HG03135 (cell line): ENCODE measurements around the gene INSRR.

ENCODE experiments used
- ATAC-seq: cut with Tn5 transposase; IDR thresholded peaks from one replicate; pipeline ENCODE4 v1.9.1; 2021; ENCODE audit warnings: mild to moderate bottlenecking, moderate library complexity; ENCODE audit not compliant: unreplicated experiment

INSRR gene

DNA sequence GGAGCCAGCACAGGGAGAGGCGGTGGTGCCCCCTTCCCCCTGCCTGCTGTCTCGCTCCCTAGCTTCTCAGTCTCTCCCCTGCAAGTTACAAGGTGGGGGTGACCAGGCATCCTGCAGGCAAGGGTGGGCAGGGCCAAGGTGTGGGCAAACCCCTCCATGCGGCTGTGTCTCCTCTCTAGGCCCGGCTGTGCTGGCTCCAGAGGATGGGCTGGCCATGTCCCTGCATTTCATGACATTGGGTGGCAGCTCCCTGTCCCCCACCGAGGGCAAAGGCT, 16.4 kb upstream of the INSRR start:
- ATAC-seq = no peak

DNA sequence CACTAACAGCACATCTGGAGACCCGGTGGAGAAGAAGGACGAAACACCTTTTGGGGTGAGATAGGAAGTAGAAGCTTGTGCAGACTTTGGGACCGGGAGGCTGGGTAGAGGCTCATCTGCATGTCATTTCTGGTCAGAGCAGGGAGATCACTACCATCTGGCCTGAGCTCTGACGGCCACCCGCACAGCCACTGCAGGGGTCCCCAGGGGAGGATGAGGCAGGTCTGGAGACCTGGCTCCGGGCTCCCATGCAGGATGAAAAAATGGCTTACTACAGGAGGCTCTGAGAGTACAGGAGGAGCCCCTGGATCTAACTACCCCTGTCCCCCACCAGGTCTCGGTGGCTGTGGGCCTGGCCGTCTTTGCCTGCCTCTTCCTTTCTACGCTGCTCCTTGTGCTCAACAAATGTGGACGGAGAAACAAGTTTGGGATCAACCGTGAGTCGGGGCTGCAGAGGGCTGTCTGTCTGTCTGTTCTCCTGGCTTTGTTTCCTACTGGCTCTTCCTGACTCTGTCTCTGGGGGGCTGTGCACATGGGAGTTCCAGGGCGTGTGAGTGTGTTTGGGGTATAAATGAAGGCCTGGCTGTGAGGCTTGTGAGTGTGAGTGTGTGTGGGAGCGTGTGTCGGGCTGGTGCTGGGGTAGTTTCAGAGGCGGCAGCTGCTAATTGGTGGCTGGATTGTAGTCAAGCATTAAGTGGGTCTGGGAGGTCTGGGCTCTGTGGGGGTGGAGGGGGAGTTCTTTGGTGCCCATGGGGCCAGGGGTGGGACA, 15.8 kb upstream of the INSRR start:
- ATAC-seq = no peak

DNA sequence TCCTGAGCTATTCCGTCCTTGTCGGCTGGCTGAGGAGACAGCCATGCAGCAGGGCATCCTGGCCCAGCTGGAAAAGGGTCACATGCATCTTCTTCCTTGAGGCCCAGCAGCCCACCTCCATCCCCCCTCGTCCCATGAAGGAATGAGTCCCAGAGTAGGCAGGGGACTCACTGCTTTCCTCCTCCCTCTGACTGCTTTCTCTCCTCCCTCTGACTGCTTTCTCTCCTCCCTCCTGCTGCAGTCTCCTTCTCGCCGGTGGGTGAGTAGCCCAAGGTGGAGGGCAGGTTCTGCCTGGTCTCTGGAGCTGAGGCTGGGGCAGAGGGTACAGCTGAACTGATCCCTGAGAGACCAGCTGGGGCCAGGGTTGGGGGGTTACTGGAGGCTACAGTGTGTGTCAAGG, 15.2 kb upstream of the INSRR start:
- no peak for ATAC-seq

DNA sequence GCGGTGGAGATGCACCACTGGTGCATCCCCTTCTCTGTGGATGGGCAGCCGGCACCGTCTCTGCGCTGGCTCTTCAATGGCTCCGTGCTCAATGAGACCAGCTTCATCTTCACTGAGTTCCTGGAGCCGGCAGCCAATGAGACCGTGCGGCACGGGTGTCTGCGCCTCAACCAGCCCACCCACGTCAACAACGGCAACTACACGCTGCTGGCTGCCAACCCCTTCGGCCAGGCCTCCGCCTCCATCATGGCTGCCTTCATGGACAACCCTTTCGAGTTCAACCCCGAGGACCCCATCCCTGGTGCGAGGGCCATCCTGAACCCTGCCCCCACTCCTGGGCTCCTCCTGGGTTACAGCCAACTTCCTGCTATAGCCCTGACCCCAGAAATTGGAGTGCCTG, 14.7 kb upstream of the INSRR start:
- no peak for ATAC-seq

DNA sequence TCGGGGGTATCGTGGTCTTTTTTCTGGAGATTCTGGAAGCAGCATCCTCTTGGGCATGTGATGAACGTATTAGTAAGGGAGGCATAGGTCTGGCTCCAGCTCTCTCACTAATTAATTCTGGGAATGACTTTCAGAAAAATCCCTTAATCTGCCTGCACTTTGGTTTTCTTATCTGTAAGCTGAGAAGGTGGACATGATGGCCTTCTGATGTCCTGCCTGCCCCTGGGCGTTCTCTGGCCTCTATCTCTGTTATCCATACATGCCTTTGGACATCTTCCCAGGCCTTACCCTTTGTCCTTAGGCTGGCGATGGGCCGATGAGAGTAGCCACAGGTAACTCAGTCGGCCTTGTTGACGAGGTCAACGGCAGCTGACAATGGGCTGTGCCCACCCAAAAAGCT, 10.5 kb upstream of the INSRR start:
- no peak for ATAC-seq

DNA sequence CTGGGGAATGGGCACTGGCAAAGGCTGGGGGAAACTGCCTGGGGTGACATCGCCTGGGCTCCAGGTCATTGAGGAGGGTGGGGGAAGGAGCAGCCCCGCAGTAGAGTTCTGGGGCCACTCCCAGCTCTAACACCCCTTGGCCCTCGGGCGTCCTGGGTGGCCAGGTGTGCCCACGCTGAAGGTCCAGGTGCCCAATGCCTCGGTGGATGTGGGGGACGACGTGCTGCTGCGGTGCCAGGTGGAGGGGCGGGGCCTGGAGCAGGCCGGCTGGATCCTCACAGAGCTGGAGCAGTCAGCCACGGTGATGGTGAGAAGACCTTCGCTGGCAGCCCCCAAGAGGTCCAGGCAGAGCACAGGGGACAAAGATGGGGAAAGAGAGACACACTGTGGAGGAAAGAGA, 9.4 kb upstream of the INSRR start:
- no peak for ATAC-seq

DNA sequence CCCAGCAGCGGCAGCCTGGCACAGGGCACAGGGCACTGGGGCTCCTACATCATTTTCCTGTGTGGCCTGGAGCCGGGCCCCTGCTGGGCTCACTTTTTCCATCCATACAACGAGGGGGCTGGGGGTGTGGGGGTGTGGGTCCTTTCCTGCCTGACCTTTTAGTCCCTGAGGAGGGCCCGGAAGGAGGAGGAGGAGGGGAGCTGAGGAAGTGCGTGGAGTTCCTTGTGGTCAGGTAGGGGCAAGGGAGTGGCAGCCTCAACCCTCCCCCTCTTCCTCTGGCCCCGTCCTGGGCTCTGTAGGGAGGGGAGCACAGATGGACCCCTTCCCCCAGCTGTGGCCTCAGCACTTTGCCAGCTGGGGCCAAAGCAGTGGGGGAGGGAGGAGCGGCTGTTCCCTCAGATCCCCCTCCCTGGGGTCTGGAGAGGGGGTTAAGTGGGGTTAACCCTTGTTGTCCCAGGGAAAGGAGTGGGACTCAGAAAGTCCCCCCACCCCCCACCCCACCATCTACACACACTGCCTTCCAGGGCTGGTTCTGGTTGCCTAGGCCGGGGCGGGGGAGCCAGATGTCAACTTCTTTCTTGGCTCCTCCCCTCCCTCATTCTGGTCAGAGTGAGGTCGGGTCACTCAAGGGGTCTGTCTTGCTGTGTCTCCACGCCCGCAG, 7.5 kb upstream of the INSRR start:
- ATAC-seq = no peak

DNA sequence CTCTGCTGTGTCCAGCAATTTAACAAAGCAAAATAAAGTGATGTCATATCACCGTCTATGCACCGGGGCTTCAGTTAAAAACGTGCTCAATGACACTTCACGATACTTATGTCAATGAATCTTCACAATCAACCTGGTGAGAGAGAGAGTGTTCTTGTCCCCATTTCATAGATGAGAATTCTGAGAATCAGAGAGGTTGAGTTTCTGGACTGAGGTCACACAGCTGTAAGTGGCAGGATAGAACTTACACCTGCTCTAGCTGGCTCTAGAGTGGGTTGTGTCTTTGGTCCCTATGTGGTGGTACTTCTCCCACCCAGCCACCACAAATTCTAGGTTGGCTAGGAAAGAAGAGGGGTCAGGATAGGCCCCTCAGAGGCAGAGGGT, 6.9 kb upstream of the INSRR start:
- no peak for ATAC-seq

DNA sequence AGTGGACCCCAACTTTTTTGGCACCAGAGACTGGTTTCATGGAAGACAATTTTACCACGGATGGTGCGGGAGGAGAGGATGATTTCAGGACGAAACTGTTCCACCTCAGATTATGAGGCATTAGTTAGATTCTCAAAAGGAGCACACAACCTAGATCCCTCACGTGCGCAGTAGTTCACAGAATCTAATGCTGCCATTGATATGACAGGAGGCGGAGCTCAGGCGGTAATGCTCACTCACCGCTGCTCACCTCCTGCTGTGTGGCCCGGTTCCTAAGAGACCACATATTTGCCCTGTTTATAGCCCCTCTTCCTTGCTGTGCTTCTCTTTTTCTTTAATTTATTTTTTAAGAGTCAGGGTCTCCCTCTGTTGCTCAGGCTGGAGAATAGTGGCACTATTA, 6.3 kb upstream of the INSRR start:
- no peak for ATAC-seq

DNA sequence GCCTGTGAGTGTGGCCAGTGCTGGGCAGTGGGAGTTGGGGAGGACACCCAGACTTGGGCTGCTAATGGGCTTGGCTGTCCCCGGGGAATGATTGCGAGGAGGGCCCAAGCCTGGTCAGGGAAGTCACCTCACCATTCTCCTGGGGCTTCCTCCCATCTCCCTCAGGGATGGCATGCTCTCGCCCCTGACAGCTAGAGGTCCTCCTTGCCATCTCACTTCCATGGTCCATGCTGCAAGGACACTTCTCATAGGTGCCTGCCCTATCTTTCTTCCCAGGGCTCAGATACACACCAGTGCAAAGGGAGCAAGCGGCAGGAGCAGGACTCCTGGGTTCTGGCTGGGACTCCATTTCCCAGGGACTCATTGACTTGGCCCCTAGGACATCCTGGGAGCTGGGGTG, 5.9 kb upstream of the INSRR start:
- ATAC-seq = no peak

DNA sequence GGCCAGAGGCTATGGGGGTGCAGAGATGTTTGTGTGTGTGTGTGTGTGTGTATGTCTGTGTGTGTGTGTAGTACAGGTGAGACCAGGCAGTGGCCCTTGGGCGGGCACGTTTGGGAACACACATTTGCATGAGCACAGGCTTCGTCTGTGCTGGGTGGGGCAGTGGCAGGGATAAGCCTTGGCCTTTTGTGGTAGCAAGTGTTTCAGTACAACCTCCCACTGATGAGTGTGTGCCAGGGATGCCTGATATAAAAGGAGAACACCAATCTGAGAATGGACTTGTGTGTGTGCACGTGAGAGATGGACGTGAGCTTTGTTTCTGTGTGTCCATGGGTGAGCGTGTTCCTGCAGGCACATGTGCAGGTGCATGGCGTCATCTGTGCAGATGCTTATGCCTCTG, 4.7 kb upstream of the INSRR start:
- no peak for ATAC-seq

DNA sequence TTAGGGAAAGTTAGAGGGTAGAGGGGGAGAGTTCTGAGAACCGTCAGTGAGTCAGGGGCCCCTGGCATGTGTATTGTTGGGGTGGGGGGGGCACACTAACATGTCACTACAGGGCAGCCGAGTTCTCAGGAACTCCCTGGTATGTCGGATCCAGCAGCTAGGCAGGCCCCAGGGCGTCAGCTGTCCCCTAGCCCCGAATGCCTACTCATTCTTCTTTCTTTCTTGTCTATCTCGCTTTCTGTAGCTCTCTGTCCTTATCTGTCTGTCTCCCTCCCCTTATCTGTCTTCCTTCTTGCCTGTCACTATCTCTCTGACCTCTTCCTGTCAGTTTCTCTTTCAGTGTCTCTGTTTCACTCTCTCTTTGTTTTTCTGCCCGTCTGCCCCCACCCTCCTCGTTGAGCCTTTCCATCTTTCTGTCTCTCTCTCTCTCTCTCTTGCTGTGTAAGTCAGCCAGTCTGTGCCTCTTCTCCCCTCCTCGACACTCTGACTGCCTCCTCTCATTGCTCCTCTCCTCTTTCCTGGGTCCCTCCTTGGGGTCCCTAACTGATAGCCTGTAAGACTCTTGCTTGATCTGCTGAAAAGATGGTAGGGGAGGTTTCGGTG, 4.2 kb upstream of the INSRR start:
- no peak for ATAC-seq

DNA sequence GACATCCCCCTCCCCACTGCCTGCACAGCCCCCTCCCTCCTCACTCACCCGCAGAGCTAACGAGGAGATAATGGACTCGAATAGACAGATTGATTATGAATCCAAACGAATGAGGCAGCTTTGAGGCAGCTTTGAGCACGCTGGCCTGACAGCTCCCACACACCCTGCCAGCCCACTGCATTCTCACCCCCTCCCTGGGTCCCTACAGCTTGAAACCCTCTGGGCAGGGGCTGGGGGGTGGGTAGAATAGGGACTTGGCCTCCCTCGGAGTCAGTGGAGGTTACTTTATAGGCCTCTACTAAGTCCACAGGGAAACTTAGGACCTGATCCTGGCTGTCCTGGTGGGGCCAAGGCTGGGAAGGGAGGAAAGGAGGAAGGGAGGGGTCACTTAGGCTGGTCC, 3.7 kb upstream of the INSRR start:
- no peak for ATAC-seq

DNA sequence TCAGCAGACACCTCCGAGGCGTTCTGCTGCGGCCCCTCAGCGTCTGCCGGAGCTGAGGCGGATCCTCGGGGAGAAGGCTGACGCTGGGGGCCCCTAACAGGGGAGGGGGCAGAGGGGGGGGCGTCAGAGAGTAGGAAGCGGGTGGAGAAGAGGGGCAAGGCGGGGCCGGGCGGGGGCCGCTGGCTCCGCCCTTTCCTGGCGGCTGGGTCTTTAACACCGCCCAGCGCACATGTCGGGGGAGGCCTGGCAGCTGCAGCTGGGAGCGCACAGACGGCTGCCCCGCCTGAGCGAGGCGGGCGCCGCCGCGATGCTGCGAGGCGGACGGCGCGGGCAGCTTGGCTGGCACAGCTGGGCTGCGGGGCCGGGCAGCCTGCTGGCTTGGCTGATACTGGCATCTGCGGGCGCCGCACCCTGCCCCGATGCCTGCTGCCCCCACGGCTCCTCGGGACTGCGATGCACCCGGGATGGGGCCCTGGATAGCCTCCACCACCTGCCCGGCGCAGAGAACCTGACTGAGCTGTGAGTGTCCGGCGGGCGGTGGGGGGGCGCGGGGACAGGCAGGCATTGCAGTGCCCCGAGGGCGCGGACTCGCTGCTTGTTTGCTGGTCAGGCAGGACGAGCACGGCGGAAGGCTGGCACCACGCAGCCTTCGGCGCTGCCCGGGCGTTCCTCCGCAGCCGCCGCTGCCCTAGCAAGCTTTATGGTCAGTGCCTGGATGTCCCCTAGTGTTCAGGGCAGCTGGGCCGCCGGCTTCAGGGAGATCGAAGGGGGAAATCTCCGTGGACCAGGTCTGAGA, 1.9 kb upstream of the INSRR start, which contains the start of gene NTRK1:
Gene NTRK1 (plus strand): TSS at position 238 of the 796 bp plus-strand sequence. CDS start 70 bp downstream, at position 308.
- ATAC-seq = no peak

DNA sequence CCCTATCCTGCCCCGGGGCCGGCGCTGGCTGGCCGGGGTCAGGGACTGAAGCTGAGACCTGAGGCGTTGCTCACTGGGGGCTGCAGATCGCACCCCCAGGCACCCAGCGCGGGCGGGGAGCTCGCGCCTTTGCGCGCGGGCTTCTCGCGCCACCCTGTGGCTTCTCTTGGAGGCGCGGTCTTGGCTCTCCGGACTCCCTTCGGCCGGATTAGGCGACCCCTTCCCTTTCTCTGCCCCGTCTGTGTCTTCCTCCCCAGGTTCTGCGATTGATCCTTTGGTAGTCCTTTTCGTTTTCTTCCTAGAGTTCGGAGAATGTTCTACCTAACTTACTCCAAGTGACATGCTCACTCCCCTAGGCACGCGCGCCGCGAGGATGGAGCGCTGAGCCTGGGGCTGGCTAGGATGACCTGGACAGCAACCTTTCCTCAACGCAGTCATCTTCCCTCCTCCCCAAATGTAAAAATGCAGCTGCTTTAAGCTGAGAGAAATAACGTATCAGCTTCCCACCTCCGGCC, 1.3 kb upstream of the INSRR start:
- ATAC-seq = no peak

DNA sequence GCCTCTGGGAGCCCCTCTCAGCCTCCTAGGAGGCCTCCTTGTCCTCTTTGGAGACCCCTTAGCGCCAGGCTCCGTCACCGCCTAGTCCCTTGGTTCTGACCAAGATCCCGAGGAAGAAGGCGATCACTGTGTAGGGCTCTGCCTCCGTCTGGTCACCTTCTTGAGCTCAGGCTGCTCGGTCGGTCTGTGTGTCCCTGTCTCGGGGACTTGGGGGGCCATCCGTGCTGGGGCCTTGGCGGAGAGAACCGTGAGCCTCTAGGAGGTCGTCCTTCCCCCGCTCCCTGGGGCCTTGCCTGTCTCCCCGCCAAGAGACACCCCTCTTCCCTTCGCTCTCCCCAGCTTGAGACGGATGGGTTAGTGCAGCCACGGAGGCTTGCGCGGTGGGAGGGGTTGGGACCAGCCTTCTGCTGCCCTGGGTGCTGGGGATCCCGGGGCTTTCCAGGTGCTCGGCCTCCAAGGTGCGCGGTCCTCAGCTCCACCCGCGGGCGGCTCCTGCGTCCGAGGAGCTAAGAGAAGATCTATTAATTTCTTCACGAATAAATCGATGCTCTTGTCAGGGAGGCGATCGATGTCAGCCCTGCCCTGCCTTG, 701 bp upstream of the INSRR start:
- no peak for ATAC-seq

DNA sequence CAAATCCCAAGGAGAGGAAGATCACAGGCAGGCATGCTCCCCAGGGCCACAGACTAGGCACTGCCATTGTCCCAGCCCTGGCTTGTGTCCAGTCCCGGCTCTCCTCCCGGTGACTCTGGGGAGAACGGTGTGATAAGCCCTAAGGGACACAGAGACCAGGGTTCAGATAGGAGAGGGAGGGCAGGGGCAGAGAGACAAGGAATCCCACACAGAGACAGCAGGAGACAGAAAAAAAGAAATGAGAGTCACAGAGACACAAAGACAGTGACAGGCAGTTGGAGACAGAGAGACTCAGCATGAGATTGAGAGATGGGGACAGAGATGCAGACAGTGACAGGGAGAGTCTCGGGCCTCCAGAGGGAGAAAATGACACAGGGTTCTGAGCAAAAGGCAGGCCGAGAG, 361 bp downstream of the INSRR start:
- no peak for ATAC-seq

DNA sequence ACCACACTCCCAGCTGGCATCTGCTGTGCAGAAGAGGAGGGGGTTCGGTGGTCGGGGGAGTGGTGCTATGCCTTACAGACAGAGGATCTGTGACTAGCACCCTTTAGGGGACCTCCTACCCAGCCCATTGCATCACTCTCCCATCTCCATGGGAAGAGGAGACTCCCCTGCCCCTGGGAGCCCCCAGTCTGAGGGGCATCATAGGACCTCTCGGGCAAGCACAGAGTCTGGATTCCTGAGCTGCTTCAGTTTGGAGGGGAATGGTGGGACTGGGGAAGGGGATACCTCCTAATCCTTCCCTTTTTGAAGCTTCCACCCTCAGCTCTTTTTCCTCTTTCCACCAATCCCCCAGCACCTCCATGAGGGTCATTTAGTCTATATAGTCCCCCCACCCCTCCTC, 1.4 kb downstream of the INSRR start:
- ATAC-seq = no peak

DNA sequence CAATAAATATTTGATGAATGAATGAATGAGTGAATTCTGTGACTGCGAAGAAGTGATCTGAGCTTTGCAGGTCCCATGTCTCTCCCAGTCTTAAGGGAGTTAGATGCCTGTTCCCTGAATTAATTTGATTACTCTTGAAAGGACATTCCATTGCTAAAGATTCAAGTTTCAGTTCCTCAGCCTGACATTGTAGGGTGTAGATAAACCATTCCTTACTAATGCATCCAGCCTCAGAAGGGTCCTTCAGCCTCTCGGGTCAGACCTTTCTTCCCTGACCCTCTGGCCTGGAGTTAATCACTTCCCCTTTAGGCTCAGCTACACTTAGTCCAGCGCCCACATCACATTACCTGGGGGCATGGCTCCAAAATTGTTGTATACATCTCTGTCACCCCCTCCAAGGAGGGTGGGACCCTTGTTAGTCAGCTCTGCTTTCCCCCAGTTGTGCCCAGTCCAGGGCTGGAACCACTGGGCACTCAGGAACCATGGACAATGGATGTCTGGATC, 2.6 kb downstream of the INSRR start:
- ATAC-seq = no peak

DNA sequence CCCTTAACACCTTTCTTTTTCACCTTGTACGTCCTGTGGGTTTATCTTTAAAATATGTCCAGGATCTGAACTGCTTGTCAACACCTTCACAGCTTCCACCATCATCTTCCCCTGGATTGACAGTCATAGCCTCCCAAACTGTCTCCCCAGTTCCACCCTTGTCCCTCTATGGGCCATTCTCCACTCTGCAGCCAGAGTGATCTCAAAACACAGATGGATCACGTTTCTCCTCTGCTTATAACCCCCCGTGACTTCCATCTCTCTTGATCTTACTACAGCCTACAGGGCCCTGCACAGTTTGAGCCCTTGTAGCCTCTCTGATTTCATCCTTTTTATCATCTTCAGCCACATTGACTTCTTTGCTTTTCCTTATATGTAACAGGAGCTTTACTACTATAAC, 4.3 kb downstream of the INSRR start:
- ATAC-seq = no peak

DNA sequence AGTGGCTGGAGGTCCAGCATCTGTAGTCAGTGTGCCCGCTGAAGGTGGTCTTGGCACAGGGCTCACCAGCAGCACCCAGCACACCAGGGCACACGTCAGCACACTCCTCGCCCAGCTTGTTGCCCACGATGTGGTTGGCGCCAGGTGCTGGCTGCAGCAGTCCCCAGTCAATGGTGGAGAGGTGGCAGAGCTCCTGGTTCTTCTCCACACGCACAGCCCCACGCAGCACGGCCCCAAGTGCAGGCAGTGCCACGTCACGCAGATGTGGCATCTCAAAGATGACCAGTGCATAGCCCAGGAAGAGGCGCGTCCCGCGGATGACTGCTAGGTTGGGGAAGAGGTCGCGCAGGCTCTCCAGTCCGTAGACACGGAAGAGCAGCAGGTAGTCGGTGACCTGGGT, 5.2 kb downstream of the INSRR start:
- ATAC-seq = no peak
